Peyer's patch (tissue), 4 donors: ENCODE data around the gene CHST8. TPM values are rescaled to one million over a fixed set of nuclear protein-coding genes. Genes with fewer than 3 reads are reported as not detected.

Experiments
- DNase-seq, 3 donors: peaks; one replicate each; pipeline ENCODE4 v3.0.0-alpha.2; 2017 to 2019
- H3K27ac ChIP-seq, 4 donors: fragments of 200-600 bp; sonication (generic); one replicate each; pipeline ENCODE4 v1.5.1; 2016 to 2019
- H3K27me3 ChIP-seq, 2 donors: fragments of 200-600 bp; sonication (generic); one replicate each; pipeline ENCODE4 v1.5.1; 2019
- H3K36me3 ChIP-seq, 3 donors: fragments of 200-600 bp; sonication (generic); one replicate each; pipeline ENCODE4 v1.5.1; 2016 to 2019
- H3K4me1 ChIP-seq, 4 donors: fragments of 200-600 bp; sonication (generic); one replicate each; pipeline ENCODE4 v1.5.1; 2016 to 2019
- H3K4me3 ChIP-seq, 4 donors: fragments of 200-600 bp; sonication (generic); 1 replicate in 3 of 4; 2 replicates in 1 of 4; pipeline ENCODE4 v1.5.1; 2016 to 2019; ENCODE audit warnings: mild to moderate bottlenecking in 1 of 4
- H3K9me3 ChIP-seq, 4 donors: fragments of 200-600 bp; sonication (generic); one replicate each; pipeline ENCODE4 v1.5.1; 2016 to 2019; ENCODE audit warnings: mild to moderate bottlenecking in 1 of 4
- POLR2A ChIP-seq, 2 donors: fragments of 450-650 bp; IDR thresholded peaks; one replicate each; pipeline ENCODE4 v1.5.1; 2017; ENCODE audit warnings: antibody characterized with exemption in 2 of 2, mild to moderate bottlenecking in 2 of 2, moderate library complexity in 2 of 2
- total RNA-seq, 4 donors: library from RNA; depleted of rRNA; stranded (reverse); fragments of >200 nt; gene quantifications; one replicate each; pipeline ENCODE4 v1.1.0, GENCODE V29; 2016
- TF ChIP-seq, protein P1 (sequence below), 6 experiments: fragments of 450-650 bp in 4 of 6; fragments of 200-600 bp in 2 of 6; sonication (generic) in 1 of 6; IDR thresholded peaks; one replicate each; pipeline ENCODE4 v1.5.1; 2017 to 2019; ENCODE audit warnings: antibody characterized with exemption in 6 of 6, mild to moderate bottlenecking in 3 of 6, moderate library complexity in 1 of 6

The CHST8 gene
- total RNA-seq, 4 donors from 2014 or later = 0.54 to 1.8 TPM; not detected in 2

DNA sequence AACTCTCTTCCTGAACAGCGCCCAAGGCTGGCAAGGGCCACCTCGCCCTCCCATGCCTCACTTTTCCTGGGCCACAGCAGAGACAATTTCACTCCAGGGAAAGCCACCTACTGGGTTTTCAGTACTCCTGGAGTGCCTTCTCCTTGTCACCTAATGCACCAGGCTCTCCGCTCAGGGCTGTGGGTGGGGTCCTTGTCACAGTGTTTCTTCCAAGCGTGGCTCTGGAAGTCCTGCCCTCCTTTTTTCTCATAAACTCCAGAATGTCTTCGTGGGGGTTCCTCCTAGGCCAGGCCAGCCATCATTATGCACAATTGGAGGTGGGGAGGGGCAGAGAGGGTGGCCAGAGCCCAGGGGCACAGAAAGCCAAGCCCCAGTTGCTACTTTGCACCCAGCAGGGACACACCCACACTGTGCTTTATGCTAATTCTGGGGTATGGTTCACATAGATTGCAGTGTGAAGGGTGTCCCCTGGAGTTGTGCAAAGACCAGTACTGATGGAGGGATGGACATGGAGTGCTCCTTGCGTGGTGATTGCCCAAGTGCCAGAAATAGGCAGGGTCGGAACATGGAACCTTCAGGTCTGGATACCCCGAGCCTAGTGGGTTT is 78.8 kb downstream of the CHST8 start:
- H3K9me3 ChIP-seq = no peaks in the 10 kb centered on the region
- no peaks in the 10 kb centered on the region for H3K36me3 ChIP-seq
- H3K4me1 ChIP-seq = no peaks in the 10 kb centered on the region
- H3K27ac ChIP-seq = no peak overlapping the region
- no peak for DNase-seq
- TF ChIP-seq, protein P1, sequence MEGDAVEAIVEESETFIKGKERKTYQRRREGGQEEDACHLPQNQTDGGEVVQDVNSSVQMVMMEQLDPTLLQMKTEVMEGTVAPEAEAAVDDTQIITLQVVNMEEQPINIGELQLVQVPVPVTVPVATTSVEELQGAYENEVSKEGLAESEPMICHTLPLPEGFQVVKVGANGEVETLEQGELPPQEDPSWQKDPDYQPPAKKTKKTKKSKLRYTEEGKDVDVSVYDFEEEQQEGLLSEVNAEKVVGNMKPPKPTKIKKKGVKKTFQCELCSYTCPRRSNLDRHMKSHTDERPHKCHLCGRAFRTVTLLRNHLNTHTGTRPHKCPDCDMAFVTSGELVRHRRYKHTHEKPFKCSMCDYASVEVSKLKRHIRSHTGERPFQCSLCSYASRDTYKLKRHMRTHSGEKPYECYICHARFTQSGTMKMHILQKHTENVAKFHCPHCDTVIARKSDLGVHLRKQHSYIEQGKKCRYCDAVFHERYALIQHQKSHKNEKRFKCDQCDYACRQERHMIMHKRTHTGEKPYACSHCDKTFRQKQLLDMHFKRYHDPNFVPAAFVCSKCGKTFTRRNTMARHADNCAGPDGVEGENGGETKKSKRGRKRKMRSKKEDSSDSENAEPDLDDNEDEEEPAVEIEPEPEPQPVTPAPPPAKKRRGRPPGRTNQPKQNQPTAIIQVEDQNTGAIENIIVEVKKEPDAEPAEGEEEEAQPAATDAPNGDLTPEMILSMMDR (IDR thresholded peaks at IDR 0.05) = no peak
- TF ChIP-seq POLR2A (IDR thresholded peaks at IDR 0.05) = no peak
- no peak overlapping the region for H3K4me3 ChIP-seq
- no peaks in the 10 kb centered on the region for H3K27me3 ChIP-seq

DNA sequence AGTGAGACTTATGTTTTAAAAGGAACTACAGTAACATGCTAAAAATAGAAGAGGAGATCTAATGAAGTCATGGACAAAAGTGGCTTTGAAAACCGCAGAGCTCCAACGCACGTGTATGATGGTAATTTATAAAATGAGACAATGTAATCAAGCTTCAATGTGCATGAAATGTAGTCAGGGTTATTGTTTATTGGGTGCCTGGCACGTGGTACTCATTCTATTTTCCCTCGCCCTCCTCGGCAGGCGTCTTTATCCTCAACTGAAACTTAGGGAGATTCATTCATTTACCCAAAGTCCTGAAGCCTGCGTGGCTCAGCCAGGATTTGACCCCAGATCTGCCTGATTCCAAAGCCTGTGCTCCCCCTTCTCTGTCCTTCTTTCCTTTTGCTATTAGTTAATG is 79.8 kb downstream of the CHST8 start:
- Histone ChIP-seq H3K9me3 (no peaks in the 10 kb centered on the region), H3K27me3 (no peaks in the 10 kb centered on the region)

DNA sequence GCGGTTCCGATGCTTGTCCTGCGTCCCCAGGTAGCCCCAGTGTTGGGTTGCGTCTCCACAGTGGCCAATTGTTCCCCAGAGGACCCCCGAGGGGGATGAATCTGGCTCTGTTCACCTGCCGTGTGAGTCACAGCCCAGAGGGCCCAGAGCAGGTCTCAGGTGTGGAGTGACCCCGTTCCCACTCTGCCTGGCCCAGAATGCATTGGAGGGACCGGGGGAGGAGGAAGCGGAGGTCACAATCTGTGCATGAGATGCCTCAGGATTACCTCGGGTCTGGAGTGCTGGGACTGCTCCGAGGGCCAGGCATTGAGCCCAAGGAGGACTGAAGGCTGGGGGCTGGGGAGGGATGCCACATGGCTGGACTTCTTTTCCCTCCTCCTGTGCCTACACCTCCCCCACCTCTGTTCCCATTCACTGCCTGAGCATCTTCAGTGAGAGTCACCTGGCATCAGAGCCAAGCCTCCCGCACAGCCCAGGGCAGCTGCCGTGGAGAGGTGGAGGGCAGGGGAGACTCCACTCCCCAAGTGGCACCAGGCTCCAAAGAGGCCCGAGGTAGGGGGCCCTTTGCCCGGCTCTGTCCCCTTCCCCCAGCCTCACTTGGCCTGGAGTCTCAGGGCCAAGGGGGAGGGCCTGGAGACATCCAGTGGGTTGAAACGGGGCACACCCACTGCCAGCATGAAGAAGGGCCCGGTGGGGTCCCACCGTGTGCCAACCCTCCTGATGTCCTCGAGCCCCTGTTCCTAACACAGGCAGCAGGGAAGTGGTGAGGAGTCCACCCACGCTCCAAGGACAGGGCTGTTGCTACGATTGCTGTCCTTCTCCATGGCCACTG is 81.1 kb downstream of the CHST8 start:
- no peaks in the 10 kb centered on the region for H3K27me3 ChIP-seq
- no peaks in the 10 kb centered on the region for H3K4me1 ChIP-seq
- TF ChIP-seq POLR2A (IDR thresholded peaks at IDR 0.05) = no peak
- no peak overlapping the region for H3K4me3 ChIP-seq
- H3K36me3 ChIP-seq = no peaks in the 10 kb centered on the region
- no peak for DNase-seq
- no peaks in the 10 kb centered on the region for H3K9me3 ChIP-seq
- H3K27ac ChIP-seq = no peak overlapping the region

More for the DNA sequence above, 79.8 kb downstream of the CHST8 start:
- no peak overlapping the region for H3K27ac ChIP-seq
- H3K36me3 ChIP-seq = no peaks in the 10 kb centered on the region
- H3K4me1 ChIP-seq = no peaks in the 10 kb centered on the region
- no peak overlapping the region for H3K4me3 ChIP-seq
- no peak for DNase-seq
- TF ChIP-seq POLR2A (IDR thresholded peaks at IDR 0.05) = no peak
- TF ChIP-seq, protein P1 (IDR thresholded peaks at IDR 0.05) = no peak

DNA sequence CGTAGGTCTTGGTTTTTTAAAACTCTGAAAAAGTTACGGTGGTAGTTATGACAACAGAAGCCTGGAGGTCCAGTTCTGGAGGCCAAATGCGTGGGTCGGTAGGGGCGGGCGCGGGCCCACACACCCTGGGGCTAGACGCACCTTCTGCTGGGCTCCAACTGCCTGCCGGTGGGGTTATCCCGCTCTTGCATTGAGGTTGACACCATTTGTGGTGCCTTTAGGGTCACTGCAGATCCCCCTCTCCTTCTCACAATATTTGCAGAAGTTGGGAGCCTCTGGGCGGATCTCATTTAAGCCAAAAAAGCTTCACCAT is 81.6 kb downstream of the CHST8 start:
- TF ChIP-seq, protein P1 (IDR thresholded peaks at IDR 0.05) = no peak
- no peak for TF ChIP-seq POLR2A (IDR thresholded peaks at IDR 0.05)
- Histone ChIP-seq H3K9me3 (no peaks in the 10 kb centered on the region), H3K27ac (no peak overlapping the region), H3K27me3 (no peaks in the 10 kb centered on the region), H3K4me1 (no peaks in the 10 kb centered on the region), H3K4me3 (no peak overlapping the region), H3K36me3 (no peaks in the 10 kb centered on the region)
- DNase-seq = no peak

DNA sequence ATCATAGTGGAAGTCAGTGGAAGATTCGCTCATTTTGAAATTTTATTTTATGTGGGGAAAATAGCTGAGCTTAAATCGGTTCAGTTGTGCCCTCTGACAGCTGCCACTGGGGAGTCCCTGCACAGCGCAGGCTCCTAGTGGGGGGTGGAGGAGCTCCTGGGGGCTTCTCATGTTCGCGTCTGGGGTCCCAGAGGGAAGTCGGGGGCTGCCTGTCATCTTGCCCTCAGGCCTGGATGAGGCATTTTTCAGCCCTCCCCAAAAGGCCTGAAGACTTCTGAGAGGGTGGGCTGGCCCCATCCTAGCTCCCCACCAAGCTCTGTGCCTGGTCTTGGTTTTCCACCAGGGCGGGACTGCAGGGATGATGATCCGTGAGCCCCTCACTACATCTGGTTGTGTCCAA is 82.1 kb downstream of the CHST8 start:
- Histone ChIP-seq H3K36me3 (no peaks in the 10 kb centered on the region), H3K27ac (no peak overlapping the region), H3K4me1 (no peaks in the 10 kb centered on the region), H3K9me3 (no peaks in the 10 kb centered on the region), H3K4me3 (no peak overlapping the region), H3K27me3 (no peaks in the 10 kb centered on the region)
- no peak for TF ChIP-seq POLR2A (IDR thresholded peaks at IDR 0.05)
- TF ChIP-seq, protein P1 (IDR thresholded peaks at IDR 0.05) = no peak
- peak in 1 of 3 donors; percentile 29 for DNase-seq

DNA sequence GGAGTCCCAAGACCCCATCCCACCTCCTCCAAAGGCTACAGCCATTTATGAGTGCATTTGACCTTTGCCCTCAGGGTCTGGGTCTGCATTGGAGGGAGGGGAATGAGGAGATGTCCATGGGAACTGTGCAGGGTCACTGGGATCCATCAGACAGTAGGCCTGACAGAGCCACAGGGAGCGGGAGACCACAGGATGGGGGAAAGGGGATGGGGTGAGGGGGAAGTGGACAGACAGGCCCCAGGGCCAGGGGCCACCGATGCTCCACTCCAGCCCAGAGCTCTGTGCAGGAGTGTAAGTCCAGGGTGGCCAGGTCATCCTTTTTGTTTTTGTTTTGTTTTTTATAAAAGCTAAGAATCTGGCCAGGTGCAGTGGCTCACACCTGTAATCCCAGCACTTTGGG is 82.5 kb downstream of the CHST8 start:
- no peak for TF ChIP-seq POLR2A (IDR thresholded peaks at IDR 0.05)
- TF ChIP-seq, protein P1 (IDR thresholded peaks at IDR 0.05) = no peak
- H3K27ac ChIP-seq = no peak overlapping the region
- no peaks in the 10 kb centered on the region for H3K36me3 ChIP-seq
- H3K4me1 ChIP-seq = no peaks in the 10 kb centered on the region
- no peak for DNase-seq
- H3K27me3 ChIP-seq = no peaks in the 10 kb centered on the region
- H3K9me3 ChIP-seq = no peaks in the 10 kb centered on the region
- no peak overlapping the region for H3K4me3 ChIP-seq
